COLO829 (cell line): ENCODE data around the gene OR2V2.
"Not testable (repeated sequence)": the region's sequence is repeated elsewhere in the genome, so short reads cannot be mapped to it uniquely, and the experiment has no call there.

Experiments
- DNase-seq: peaks from one replicate; pipeline ENCODE4 v3.0.0; 2012; ENCODE audit warnings: low spot score

OR2V2 gene, protein sequence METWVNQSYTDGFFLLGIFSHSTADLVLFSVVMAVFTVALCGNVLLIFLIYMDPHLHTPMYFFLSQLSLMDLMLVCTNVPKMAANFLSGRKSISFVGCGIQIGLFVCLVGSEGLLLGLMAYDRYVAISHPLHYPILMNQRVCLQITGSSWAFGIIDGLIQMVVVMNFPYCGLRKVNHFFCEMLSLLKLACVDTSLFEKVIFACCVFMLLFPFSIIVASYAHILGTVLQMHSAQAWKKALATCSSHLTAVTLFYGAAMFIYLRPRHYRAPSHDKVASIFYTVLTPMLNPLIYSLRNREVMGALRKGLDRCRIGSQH

GRCh38 chr5:181146927-181147636, at the start of gene OR2V2:
Gene OR2V2 (plus strand): TSS chr5:181147586. CDS start chr5:181154943, 7,357 bp downstream.
- DNase-seq: not testable (repeated sequence)

DNA sequence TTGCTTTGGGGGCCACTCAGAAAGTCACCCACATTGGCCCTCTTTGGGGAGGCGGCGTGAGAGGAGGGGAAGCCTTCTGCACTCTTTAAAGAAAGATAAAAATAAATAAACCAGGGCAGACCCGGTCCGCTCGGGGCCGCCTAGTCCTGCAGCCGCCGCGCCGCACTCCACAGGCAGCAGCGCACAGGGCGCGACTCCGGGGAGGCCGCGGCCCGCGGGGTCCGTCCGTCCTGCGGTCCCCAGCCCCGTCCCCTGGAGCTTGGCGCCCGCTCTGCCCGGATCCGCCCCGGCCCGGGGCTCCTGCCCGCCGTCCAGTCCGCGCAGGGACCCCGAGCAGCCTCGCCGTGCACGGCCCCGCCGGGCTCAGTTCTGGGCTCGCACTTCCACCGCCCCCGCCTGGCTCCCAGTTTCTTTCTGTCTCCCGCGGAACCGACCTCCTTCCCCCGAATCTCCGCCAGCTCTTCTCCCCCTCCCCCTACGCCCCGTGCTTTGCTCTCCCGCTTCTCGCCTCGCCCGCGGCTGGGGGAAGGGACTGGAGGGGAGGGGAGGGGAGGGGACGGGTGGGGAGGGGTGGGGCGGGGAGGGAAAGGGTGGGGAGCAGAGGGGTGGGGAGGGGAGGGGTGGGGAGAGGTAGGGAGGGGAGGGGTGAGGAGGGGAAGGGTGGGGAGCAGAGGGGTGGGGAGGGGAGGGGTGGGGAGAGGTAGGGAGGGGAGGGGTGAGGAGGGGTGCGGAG, 49.5 kb upstream of the OR2V2 start:
- DNase-seq: not testable (repeated sequence)

DNA sequence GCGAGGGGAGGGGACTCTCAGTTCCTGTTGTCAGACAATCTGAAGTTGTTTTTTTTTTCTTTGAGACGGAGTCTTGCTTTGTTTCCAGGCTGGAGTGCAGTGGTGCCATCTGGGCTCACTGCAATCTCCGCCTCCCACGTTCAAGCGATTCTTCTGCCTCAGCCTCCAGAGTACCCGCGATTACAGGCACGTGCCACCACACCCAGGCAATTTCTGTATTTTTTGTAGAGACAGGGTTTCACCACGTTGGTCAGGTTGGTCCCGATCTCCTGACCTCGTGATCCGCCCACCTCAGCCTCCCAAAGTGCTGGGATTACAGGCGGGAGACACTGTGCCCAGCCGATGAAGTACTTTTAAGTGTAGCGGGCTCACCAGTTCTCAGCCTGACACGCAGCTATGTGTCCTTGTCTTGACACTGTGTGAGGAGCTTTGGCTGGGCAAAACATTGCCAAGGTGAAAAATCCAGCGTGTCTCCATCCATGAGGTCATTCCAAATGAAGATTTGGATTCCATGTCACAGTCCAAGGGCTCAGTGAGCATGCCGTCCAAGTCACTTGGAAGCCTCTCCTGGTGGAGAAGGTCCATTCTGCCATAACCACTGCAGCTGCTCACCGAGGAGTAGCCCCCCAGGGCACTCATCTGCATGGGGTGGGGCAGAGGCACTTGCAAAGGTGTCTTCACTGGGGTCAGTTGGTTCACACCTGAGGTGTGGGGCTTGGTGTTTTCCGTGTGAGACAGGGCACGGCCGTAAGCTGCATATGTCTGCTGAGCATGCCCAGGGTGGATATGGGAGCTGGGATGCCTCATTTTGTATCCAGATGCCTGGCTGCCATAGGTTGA, 48.4 kb upstream of the OR2V2 start:
- no peak for DNase-seq

- DNase-seq: no peak
Measured at GRCh38 chr5:181099602-181100086, 47.7 kb upstream of the OR2V2 start.

GRCh38 chr5:181100121-181100875, 47.1 kb upstream of the OR2V2 start:
- DNase-seq: no peak

DNA sequence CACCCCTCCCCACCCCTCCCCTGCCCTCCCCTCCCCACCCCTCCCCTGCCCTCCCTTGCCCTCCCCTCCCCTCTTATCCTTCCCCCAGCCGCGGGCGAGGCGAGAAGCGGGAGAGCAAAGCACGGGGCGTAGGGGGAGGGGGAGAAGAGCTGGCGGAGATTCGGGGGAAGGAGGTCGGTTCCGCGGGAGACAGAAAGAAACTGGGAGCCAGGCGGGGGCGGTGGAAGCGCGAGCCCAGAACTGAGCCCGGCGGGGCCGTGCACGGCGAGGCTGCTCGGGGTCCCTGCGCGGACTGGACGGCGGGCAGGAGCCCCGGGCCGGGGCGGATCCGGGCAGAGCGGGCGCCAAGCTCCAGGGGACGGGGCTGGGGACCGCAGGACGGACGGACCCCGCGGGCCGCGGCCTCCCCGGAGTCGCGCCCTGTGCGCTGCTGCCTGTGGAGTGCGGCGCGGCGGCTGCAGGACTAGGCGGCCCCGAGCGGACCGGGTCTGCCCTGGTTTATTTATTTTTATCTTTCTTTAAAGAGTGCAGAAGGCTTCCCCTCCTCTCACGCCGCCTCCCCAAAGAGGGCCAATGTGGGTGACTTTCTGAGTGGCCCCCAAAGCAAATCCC, 46.2 kb upstream of the OR2V2 start:
- DNase-seq: not testable (repeated sequence)

GRCh38 chr5:181101930-181102674, 45.3 kb upstream of the OR2V2 start:
- DNase-seq: not testable (repeated sequence)

GRCh38 chr5:181104259-181104568, 43.2 kb upstream of the OR2V2 start:
- not testable (repeated sequence) for DNase-seq

DNA sequence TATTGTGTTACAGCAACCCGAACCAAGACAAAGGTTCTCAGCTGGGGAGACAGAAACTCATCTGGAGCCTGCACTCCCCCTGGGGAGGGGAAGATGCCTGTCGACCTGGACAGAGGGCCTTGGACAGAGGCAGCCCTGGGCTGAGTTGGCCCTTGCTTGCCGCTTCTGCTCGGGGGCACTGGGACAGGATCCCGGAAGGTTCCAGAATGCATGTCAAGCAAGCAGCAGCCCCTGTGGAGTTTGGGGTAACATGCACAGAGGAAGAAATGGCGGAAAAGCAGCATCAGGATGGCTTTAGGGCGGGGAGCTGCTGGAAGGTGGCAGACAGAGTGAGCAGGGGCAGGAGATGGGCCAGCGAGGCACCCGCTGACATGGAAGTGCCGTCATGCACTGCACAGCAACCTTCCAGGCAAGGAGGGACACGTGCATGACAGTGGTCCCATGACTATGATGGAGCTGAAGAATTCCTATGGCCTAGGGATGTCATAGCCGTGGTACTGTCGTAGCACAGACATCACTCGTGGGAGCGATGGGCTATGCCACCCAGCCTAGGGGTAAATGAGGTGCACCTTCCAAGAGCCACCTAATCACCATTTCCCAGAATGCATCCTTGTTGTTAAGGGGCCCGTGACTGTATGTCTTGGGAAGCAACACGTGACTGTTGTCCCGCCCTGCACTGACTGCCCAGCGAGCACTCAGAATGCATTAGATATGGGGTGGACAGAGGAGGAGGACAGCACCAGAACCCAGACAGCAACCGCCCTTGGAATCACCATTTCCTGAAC, 42.6 kb upstream of the OR2V2 start:
- not testable (repeated sequence) for DNase-seq

- DNase-seq: no peak
Measured at GRCh38 chr5:181105391-181106025, 41.9 kb upstream of the OR2V2 start.

GRCh38 chr5:181107699-181108098, 39.7 kb upstream of the OR2V2 start:
- no peak for DNase-seq

GRCh38 chr5:181108578-181109165, 38.7 kb upstream of the OR2V2 start:
- DNase-seq: no peak

GRCh38 chr5:181109489-181110013, 37.8 kb upstream of the OR2V2 start:
- no peak for DNase-seq

GRCh38 chr5:181111010-181111409, 36.4 kb upstream of the OR2V2 start:
- DNase-seq: no peak

DNA sequence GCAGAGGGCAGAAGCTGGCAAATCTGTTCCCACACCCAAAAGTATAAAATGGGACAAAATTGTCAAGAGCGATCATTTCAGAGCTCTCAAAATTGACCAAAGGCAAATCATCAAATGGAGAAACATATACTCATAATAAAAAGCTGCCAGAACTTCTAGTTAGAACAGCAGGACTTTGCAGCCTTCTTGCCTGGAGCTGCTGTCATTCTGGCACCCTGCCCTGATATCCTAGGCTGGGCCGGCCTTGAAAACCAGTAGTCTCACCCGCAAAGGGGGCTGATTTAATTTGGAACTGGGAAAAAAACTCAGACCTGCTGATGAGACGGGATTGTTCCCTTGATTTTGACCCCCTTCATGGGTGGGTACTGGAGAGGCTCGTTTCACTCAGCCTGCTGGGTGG, 34.9 kb upstream of the OR2V2 start:
- no peak for DNase-seq

DNA sequence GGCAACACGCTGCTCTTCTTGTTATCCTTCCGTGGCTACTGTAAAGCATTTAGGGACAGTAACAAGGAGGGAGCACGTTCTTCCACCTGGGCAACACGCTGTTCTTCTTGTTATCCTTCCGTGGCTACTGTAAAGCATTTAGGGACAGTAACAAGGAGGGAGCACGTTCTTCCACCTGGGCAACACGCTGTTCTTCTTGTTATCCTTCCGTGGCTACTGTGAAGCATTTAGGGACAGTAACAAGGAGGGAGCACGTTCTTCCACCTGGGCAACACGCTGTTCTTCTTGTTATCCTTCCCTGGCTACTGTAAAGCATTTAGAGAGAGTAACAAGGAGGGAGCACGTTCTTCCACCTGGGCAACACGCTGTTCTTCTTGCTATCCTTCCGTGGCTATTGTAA, 33.8 kb upstream of the OR2V2 start:
- DNase-seq: not testable (repeated sequence)

GRCh38 chr5:181114284-181114843, 33.0 kb upstream of the OR2V2 start:
- DNase-seq: no peak
